CD4-positive, alpha-beta T cell (primary cell): ENCODE data around the gene FGFBP2. TPM values are rescaled to one million over a fixed set of nuclear protein-coding genes. Genes with fewer than 3 reads are reported as not detected.

Source experiments
- ATAC-seq: fragments of 200-7000 bp; cut with Tn5 transposase; one replicate; pipeline ENCODE4 v1.10.0; 2022; ENCODE audit warnings: mild to moderate bottlenecking; ENCODE audit not compliant: poor library complexity
- CTCF ChIA-PET: fragments of 350-600 bp; sonication (Branson Sonifier 250); formaldehyde crosslinking; loops from one replicate; lab custom pipeline; 2021; ENCODE audit warnings: antibody characterized with exemption, inconsistent platforms; lab: Charles Lee
- POLR2A ChIA-PET: fragments of 350-600 bp; sonication (Branson Sonifier 250); formaldehyde crosslinking; loops from one replicate; lab custom pipeline; 2021; ENCODE audit warnings: antibody characterized with exemption, inconsistent platforms; lab: Charles Lee
- DNase-seq, 14 experiments: peaks; one replicate each; pipeline ENCODE4 v3.0.0-alpha.2; 2013 to 2020; ENCODE audit warnings: mixed read lengths in 2 of 14
- H3K27ac ChIP-seq, 2 donors: one replicate each; pipeline versions ENCODE4 v1.5.1 to v1.7.0; 2013; ENCODE audit warnings: low read length in 2 of 2, low read depth in 1 of 2, mild to moderate bottlenecking in 1 of 2
- H3K27me3 ChIP-seq, 2 experiments: 1 replicate in 1 of 2; 2 replicates in 1 of 2; pipeline versions ENCODE4 v1.6.1 to v1.7.0; 2013; ENCODE audit warnings: low read length in 2 of 2, control low read depth in 1 of 2, mild to moderate bottlenecking in 1 of 2, moderate library complexity in 1 of 2; ENCODE audit not compliant: insufficient read depth in 2 of 2, control insufficient read depth in 1 of 2
- H3K36me3 ChIP-seq: one replicate; pipeline ENCODE4 v1.6.1; 2013; ENCODE audit warnings: low read length, control low read depth; ENCODE audit not compliant: insufficient read depth
- H3K4me1 ChIP-seq: one replicate; pipeline ENCODE4 v1.6.1; 2013; ENCODE audit warnings: low read length, control low read depth; ENCODE audit not compliant: insufficient read depth
- H3K4me3 ChIP-seq: one replicate; pipeline ENCODE4 v1.5.1; 2013; ENCODE audit warnings: mild to moderate bottlenecking, low read length, moderate library complexity
- H3K9me3 ChIP-seq, 2 experiments: 1 replicate in 1 of 2; 2 replicates in 1 of 2; pipeline versions ENCODE4 v1.6.1 to v1.7.0; 2013; ENCODE audit warnings: low read length in 2 of 2, mild to moderate bottlenecking in 2 of 2, control low read depth in 1 of 2, moderate library complexity in 1 of 2; ENCODE audit not compliant: control insufficient read depth in 1 of 2, insufficient read depth in 1 of 2
- H3K27ac Mint-ChIP-seq: one replicate; pipeline ENCODE4 v1.8.0; 2020; ENCODE audit warnings: mixed read lengths
- H3K27me3 Mint-ChIP-seq: one replicate; pipeline ENCODE4 v1.8.0; 2021; ENCODE audit warnings: mixed read lengths
- H3K36me3 Mint-ChIP-seq: one replicate; pipeline ENCODE4 v1.8.0; 2021; ENCODE audit warnings: low read depth, mixed read lengths
- H3K4me1 Mint-ChIP-seq: one replicate; pipeline ENCODE4 v1.8.0; 2021; ENCODE audit warnings: low read depth, mixed read lengths
- H3K4me3 Mint-ChIP-seq: one replicate; pipeline ENCODE4 v1.8.0; 2020; ENCODE audit warnings: mild to moderate bottlenecking, mixed read lengths
- H3K9me3 Mint-ChIP-seq: one replicate; pipeline ENCODE4 v1.8.0; 2020; ENCODE audit warnings: mixed read lengths
- CTCF ChIP-seq: fragments of 200-600 bp; IDR thresholded peaks from one replicate; pipeline ENCODE4 v1.8.0; 2022; ENCODE audit warnings: antibody characterized with exemption, mild to moderate bottlenecking
- intact Hi-C, 2 experiments: fragments of 100-400 bp; cut with DNase I in 1 of 2; cut with micrococcal nuclease in 1 of 2; formaldehyde crosslinking; loops; one replicate each; pipeline versions ENCODE4 v1.15.1 to v1.9.0; 2023 to 2025; cut with DNase I, micrococcal nuclease
- total RNA-seq, 174 experiments: library from RNA in 2 of 174; stranded (reverse) in 2 of 174; gene quantifications; one replicate each; pipeline ENCODE4 v1.2.3 and lab custom pipeline; 2021 to 2026

FGFBP2 gene
- total RNA-seq, 2 experiments from 2014 or later = 1.3 to 1.7 TPM

GRCh38 chr4:15983610-15984009 is 20.6 kb upstream of the FGFBP2 start:
- peaks cover 5% of the 10 kb centered on the region for H3K27me3 Mint-ChIP-seq

GRCh38 chr4:15982842-15983524 is 20.0 kb upstream of the FGFBP2 start:
- ATAC-seq = no peak
- H3K4me3 ChIP-seq = no peak overlapping the region
- H3K36me3 Mint-ChIP-seq = no peaks in the 10 kb centered on the region
- intact Hi-C loops = no loop called here
- no peak overlapping the region for H3K4me3 Mint-ChIP-seq
- no peak for TF ChIP-seq CTCF
- no peaks in the 10 kb centered on the region for H3K4me1 Mint-ChIP-seq
- ChIA-PET POLR2A (no interaction called here), CTCF (no interaction called here)
- H3K9me3 Mint-ChIP-seq = no peaks in the 10 kb centered on the region
- peaks cover 0 to 4% of the 10 kb centered on the region in 2 experiments for H3K27me3 ChIP-seq
- peaks cover 5% of the 10 kb centered on the region for H3K27me3 Mint-ChIP-seq
- no peak overlapping the region for H3K27ac Mint-ChIP-seq
- no peaks in the 10 kb centered on the region for H3K9me3 ChIP-seq
- no peaks in the 10 kb centered on the region for H3K4me1 ChIP-seq
- no peak overlapping the region for H3K27ac ChIP-seq
- DNase-seq = no peak
- no peaks in the 10 kb centered on the region for H3K36me3 ChIP-seq

More at GRCh38 chr4:15983610-15984009, 20.6 kb upstream of the FGFBP2 start:
- Histone ChIP-seq H3K36me3 (no peaks in the 10 kb centered on the region), H3K27me3 (peaks cover 0 to 4% of the 10 kb centered on the region in 2 experiments), H3K27ac (no peak overlapping the region), H3K4me3 (no peak overlapping the region), H3K4me1 (no peaks in the 10 kb centered on the region), H3K9me3 (no peaks in the 10 kb centered on the region)
- no peak overlapping the region for H3K4me3 Mint-ChIP-seq
- H3K27ac Mint-ChIP-seq = no peak overlapping the region
- intact Hi-C loops = no loop called here
- ATAC-seq (no peak), DNase-seq (no peak)
- CTCF ChIA-PET = no interaction called here
- no peak for TF ChIP-seq CTCF
- no peaks in the 10 kb centered on the region for H3K9me3 Mint-ChIP-seq
- POLR2A ChIA-PET = no interaction called here
- H3K36me3 Mint-ChIP-seq = no peaks in the 10 kb centered on the region
- H3K4me1 Mint-ChIP-seq = no peaks in the 10 kb centered on the region

GRCh38 chr4:15976456-15977447 is 13.8 kb upstream of the FGFBP2 start:
- H3K36me3 Mint-ChIP-seq = no peaks in the 10 kb centered on the region
- ChIA-PET POLR2A (no interaction called here), CTCF (no interaction called here)
- H3K27ac ChIP-seq = no peak overlapping the region
- H3K9me3 ChIP-seq = no peaks in the 10 kb centered on the region
- H3K36me3 ChIP-seq = no peaks in the 10 kb centered on the region
- intact Hi-C loops = no loop called here
- H3K4me3 ChIP-seq = no peak overlapping the region
- no peaks in the 10 kb centered on the region for H3K9me3 Mint-ChIP-seq
- DNase-seq = no peak
- no peak for ATAC-seq
- H3K4me1 Mint-ChIP-seq = no peaks in the 10 kb centered on the region
- no peaks in the 10 kb centered on the region for H3K27me3 Mint-ChIP-seq
- H3K4me1 ChIP-seq = no peaks in the 10 kb centered on the region
- H3K27me3 ChIP-seq = no peaks in the 10 kb centered on the region
- no peak for TF ChIP-seq CTCF
- no peak overlapping the region for H3K27ac Mint-ChIP-seq
- H3K4me3 Mint-ChIP-seq = no peak overlapping the region
